ENCODE results near the gene PFKM.
A peak's percentile ranks its signal among the peaks of the same experiment; 100 is the strongest.
"Not testable (repeated sequence)": the region's sequence is repeated elsewhere in the genome, so short reads cannot be mapped to it uniquely, and the experiment has no call there.

The PFKM gene

GRCh38 chr12:48151103-48151771 is 32.1 kb downstream of the PFKM start:
- H3K36me3 ChIP-seq (ENCODE audit: control insufficient read depth in 5 of 5, insufficient read depth in 5 of 5, low read length in 5 of 5), result peaks cover 42 to 69% (median 56%) of the 10 kb centered on the region in 5 donors
- no peak overlapping the region for H3K4me3 ChIP-seq (ENCODE audit: low read depth in 1 of 5, low read length in 5 of 5)
- H3K9ac ChIP-seq (ENCODE audit: low read length in 5 of 5), result peak overlapping the region in 1 of 5 donors; percentile 11
- peaks cover 0 to 8% (median 2%) of the 10 kb centered on the region in 5 donors for H3K4me1 ChIP-seq (ENCODE audit: control insufficient read depth in 5 of 5, insufficient read depth in 5 of 5, low read length in 5 of 5)
- H3K27ac ChIP-seq (ENCODE audit: low read depth, low read length), result no peak overlapping the region
- H3K9me3 ChIP-seq (ENCODE audit: control insufficient read depth in 5 of 5, low read length in 5 of 5), result no peaks in the 10 kb centered on the region
- H3K27me3 ChIP-seq (ENCODE audit: control insufficient read depth in 5 of 5, insufficient read depth in 4 of 5, low read length in 5 of 5), result no peaks in the 10 kb centered on the region

- H3K27ac ChIP-seq (ENCODE audit: low read depth, low read length); H3K27me3 ChIP-seq (ENCODE audit: control insufficient read depth in 5 of 5, insufficient read depth in 4 of 5, low read length in 5 of 5); H3K9ac ChIP-seq (ENCODE audit: low read length in 5 of 5); H3K9me3 ChIP-seq (ENCODE audit: control insufficient read depth in 5 of 5, low read length in 5 of 5); H3K4me3 ChIP-seq (ENCODE audit: low read depth in 1 of 5, low read length in 5 of 5): not testable (repeated sequence)
- H3K36me3 ChIP-seq (ENCODE audit: control insufficient read depth in 5 of 5, insufficient read depth in 5 of 5, low read length in 5 of 5), result peaks cover 19 to 27% (median 24%) of the 10 kb centered on the region in 5 donors
- peaks cover 0 to 20% (median 16%) of the 10 kb centered on the region in 5 donors for H3K4me1 ChIP-seq (ENCODE audit: control insufficient read depth in 5 of 5, insufficient read depth in 5 of 5, low read length in 5 of 5)
Measured at GRCh38 chr12:48155786-48156185, 36.6 kb downstream of the PFKM start.

GRCh38 chr12:48156652-48157017 is 37.5 kb downstream of the PFKM start:
- peak overlapping the region; percentile 86 for H3K27ac ChIP-seq (ENCODE audit: low read depth, low read length)

GRCh38 chr12:48157018-48157888 is 38.1 kb downstream of the PFKM start, which contains the start of gene ASB8:
Gene ASB8, minus strand, starts transcription at chr12:48157515. Its CDS starts 4,019 bp downstream, at chr12:48153496.
- H3K9me3 ChIP-seq (ENCODE audit: control insufficient read depth in 5 of 5, low read length in 5 of 5), result no peaks in the 10 kb centered on the region
- peaks cover 8 to 13% (median 10%) of the 10 kb centered on the region in 5 donors for H3K36me3 ChIP-seq (ENCODE audit: control insufficient read depth in 5 of 5, insufficient read depth in 5 of 5, low read length in 5 of 5)
- peaks cover 0 to 22% (median 16%) of the 10 kb centered on the region in 5 donors for H3K4me1 ChIP-seq (ENCODE audit: control insufficient read depth in 5 of 5, insufficient read depth in 5 of 5, low read length in 5 of 5)
- H3K9ac ChIP-seq (ENCODE audit: low read length in 5 of 5), result peak within 1 kb of the TSS; percentile 84 to 97 (median 89)
- peak within 1 kb of the TSS; percentile 86 for H3K27ac ChIP-seq (ENCODE audit: low read depth, low read length)
- H3K4me3 ChIP-seq (ENCODE audit: low read depth in 1 of 5, low read length in 5 of 5), result peak within 1 kb of the TSS; percentile 89 to 99 (median 97)
- H3K27me3 ChIP-seq (ENCODE audit: control insufficient read depth in 5 of 5, insufficient read depth in 4 of 5, low read length in 5 of 5), result no peaks in the 10 kb centered on the region

More at GRCh38 chr12:48156652-48157017, 37.5 kb downstream of the PFKM start:
- Histone ChIP-seq H3K27me3 (ENCODE audit: control insufficient read depth in 5 of 5, insufficient read depth in 4 of 5, low read length in 5 of 5) (no peaks in the 10 kb centered on the region), H3K36me3 (ENCODE audit: control insufficient read depth in 5 of 5, insufficient read depth in 5 of 5, low read length in 5 of 5) (peaks cover 11 to 19% (median 15%) of the 10 kb centered on the region in 5 donors), H3K9ac (ENCODE audit: low read length in 5 of 5) (peak overlapping the region; percentile 84 to 97 (median 89)), H3K4me1 (ENCODE audit: control insufficient read depth in 5 of 5, insufficient read depth in 5 of 5, low read length in 5 of 5) (peaks cover 0 to 22% (median 16%) of the 10 kb centered on the region in 5 donors), H3K4me3 (ENCODE audit: low read depth in 1 of 5, low read length in 5 of 5) (peak overlapping the region; percentile 77 to 99 (median 97)), H3K9me3 (ENCODE audit: control insufficient read depth in 5 of 5, low read length in 5 of 5) (no peaks in the 10 kb centered on the region)

- Histone ChIP-seq H3K9ac (ENCODE audit: low read length in 5 of 5) (peak overlapping the region; percentile 14 to 89 (median 71)), H3K27ac (ENCODE audit: low read depth, low read length) (peak overlapping the region; percentile 86), H3K27me3 (ENCODE audit: control insufficient read depth in 5 of 5, insufficient read depth in 4 of 5, low read length in 5 of 5) (no peaks in the 10 kb centered on the region), H3K9me3 (ENCODE audit: control insufficient read depth in 5 of 5, low read length in 5 of 5) (no peaks in the 10 kb centered on the region), H3K36me3 (ENCODE audit: control insufficient read depth in 5 of 5, insufficient read depth in 5 of 5, low read length in 5 of 5) (peaks cover 5 to 7% (median 5%) of the 10 kb centered on the region in 5 donors), H3K4me1 (ENCODE audit: control insufficient read depth in 5 of 5, insufficient read depth in 5 of 5, low read length in 5 of 5) (peaks cover 0 to 22% (median 16%) of the 10 kb centered on the region in 5 donors), H3K4me3 (ENCODE audit: low read depth in 1 of 5, low read length in 5 of 5) (peak overlapping the region; percentile 73 to 99 (median 97))
Measured at GRCh38 chr12:48157889-48158370, 38.8 kb downstream of the PFKM start.

GRCh38 chr12:48160046-48160445 is 40.9 kb downstream of the PFKM start:
- Histone ChIP-seq H3K9ac (ENCODE audit: low read length in 5 of 5) (no peak overlapping the region), H3K27ac (ENCODE audit: low read depth, low read length) (no peak overlapping the region), H3K4me1 (ENCODE audit: control insufficient read depth in 5 of 5, insufficient read depth in 5 of 5, low read length in 5 of 5) (peaks cover 0 to 24% (median 16%) of the 10 kb centered on the region in 5 donors), H3K36me3 (ENCODE audit: control insufficient read depth in 5 of 5, insufficient read depth in 5 of 5, low read length in 5 of 5) (no peaks in the 10 kb centered on the region), H3K9me3 (ENCODE audit: control insufficient read depth in 5 of 5, low read length in 5 of 5) (no peaks in the 10 kb centered on the region), H3K4me3 (ENCODE audit: low read depth in 1 of 5, low read length in 5 of 5) (no peak overlapping the region), H3K27me3 (ENCODE audit: control insufficient read depth in 5 of 5, insufficient read depth in 4 of 5, low read length in 5 of 5) (no peaks in the 10 kb centered on the region)

GRCh38 chr12:48160807-48161206 is 41.6 kb downstream of the PFKM start:
- Histone ChIP-seq H3K27ac (ENCODE audit: low read depth, low read length) (no peak overlapping the region), H3K9ac (ENCODE audit: low read length in 5 of 5) (peak overlapping the region in 1 of 5 donors; percentile 4), H3K36me3 (ENCODE audit: control insufficient read depth in 5 of 5, insufficient read depth in 5 of 5, low read length in 5 of 5) (no peaks in the 10 kb centered on the region), H3K4me3 (ENCODE audit: low read depth in 1 of 5, low read length in 5 of 5) (no peak overlapping the region), H3K9me3 (ENCODE audit: control insufficient read depth in 5 of 5, low read length in 5 of 5) (no peaks in the 10 kb centered on the region), H3K4me1 (ENCODE audit: control insufficient read depth in 5 of 5, insufficient read depth in 5 of 5, low read length in 5 of 5) (peaks cover 0 to 22% (median 16%) of the 10 kb centered on the region in 5 donors), H3K27me3 (ENCODE audit: control insufficient read depth in 5 of 5, insufficient read depth in 4 of 5, low read length in 5 of 5) (peaks cover 0 to 2% (median 0%) of the 10 kb centered on the region in 5 donors)

GRCh38 chr12:48163150-48163747 is 44.1 kb downstream of the PFKM start:
- peaks cover 0 to 7% (median 2%) of the 10 kb centered on the region in 5 donors for H3K4me1 ChIP-seq (ENCODE audit: control insufficient read depth in 5 of 5, insufficient read depth in 5 of 5, low read length in 5 of 5)
- no peak overlapping the region for H3K4me3 ChIP-seq (ENCODE audit: low read depth in 1 of 5, low read length in 5 of 5)
- H3K36me3 ChIP-seq (ENCODE audit: control insufficient read depth in 5 of 5, insufficient read depth in 5 of 5, low read length in 5 of 5), result no peaks in the 10 kb centered on the region
- H3K27me3 ChIP-seq (ENCODE audit: control insufficient read depth in 5 of 5, insufficient read depth in 4 of 5, low read length in 5 of 5), result peaks cover 0 to 5% (median 0%) of the 10 kb centered on the region in 5 donors
- H3K9me3 ChIP-seq (ENCODE audit: control insufficient read depth in 5 of 5, low read length in 5 of 5), result no peaks in the 10 kb centered on the region
- H3K9ac ChIP-seq (ENCODE audit: low read length in 5 of 5), result peak overlapping the region in 1 of 5 donors; percentile 4
- H3K27ac ChIP-seq (ENCODE audit: low read depth, low read length), result no peak overlapping the region

- no peak overlapping the region for H3K27ac ChIP-seq (ENCODE audit: low read depth, low read length)
Measured at GRCh38 chr12:48164451-48164850, 45.3 kb downstream of the PFKM start.

More at GRCh38 chr12:48164451-48164850, 45.3 kb downstream of the PFKM start:
- no peaks in the 10 kb centered on the region for H3K36me3 ChIP-seq (ENCODE audit: control insufficient read depth in 5 of 5, insufficient read depth in 5 of 5, low read length in 5 of 5)
- peaks cover 0 to 6% (median 0%) of the 10 kb centered on the region in 5 donors for H3K27me3 ChIP-seq (ENCODE audit: control insufficient read depth in 5 of 5, insufficient read depth in 4 of 5, low read length in 5 of 5)
- no peak overlapping the region for H3K9ac ChIP-seq (ENCODE audit: low read length in 5 of 5)
- H3K4me1 ChIP-seq (ENCODE audit: control insufficient read depth in 5 of 5, insufficient read depth in 5 of 5, low read length in 5 of 5), result peaks cover 0 to 7% (median 2%) of the 10 kb centered on the region in 5 donors
- no peaks in the 10 kb centered on the region for H3K9me3 ChIP-seq (ENCODE audit: control insufficient read depth in 5 of 5, low read length in 5 of 5)
- H3K4me3 ChIP-seq (ENCODE audit: low read depth in 1 of 5, low read length in 5 of 5), result no peak overlapping the region

Measured in subcutaneous abdominal adipose tissue (tissue), 5 donors.